ENCODE results near the gene HES5. TPM values are rescaled to one million over a fixed set of nuclear protein-coding genes. Genes with fewer than 3 reads are reported as not detected.

The HES5 gene
- total and polyA plus RNA-seq, 4 donors = 0.36 to 2.1 TPM; not detected in 2

- no peak overlapping the region for H3K27ac ChIP-seq (ENCODE audit: low read depth in 1 of 2, low read length in 2 of 2)
- no peak for ATAC-seq (ENCODE audit: low FRiP score)
- DNase-seq = no peak
- H3K27me3 ChIP-seq (ENCODE audit: control insufficient read depth in 1 of 2, insufficient read depth in 2 of 2, low read length in 1 of 2) = no peaks in the 10 kb centered on the region
- intact Hi-C loops (cut with DNase I) = loop anchor here in 1 of 2 donors (10.0 kb wide), 1 partner anchor 61 kb away; the partner anchor contains the start of gene PRXL2B
- H3K9me3 ChIP-seq (ENCODE audit: control insufficient read depth, low read length) = no peaks in the 10 kb centered on the region
- H3K4me1 ChIP-seq (ENCODE audit: control insufficient read depth in 1 of 2, insufficient read depth in 2 of 2, low read length in 2 of 2) = no peaks in the 10 kb centered on the region
- WGBS, 2 donors = 86 to 90% methylated on average over 10 of the region's 10 CpGs
- no peak overlapping the region for H3K4me3 ChIP-seq (ENCODE audit: low read length in 2 of 2)
- peaks cover 0 to 7% of the 10 kb centered on the region in 2 donors for H3K36me3 ChIP-seq (ENCODE audit: control insufficient read depth in 1 of 2, insufficient read depth in 2 of 2, low read length in 1 of 2)
Observed at GRCh38 chr1:2523891-2524609, 6.0 kb downstream of the HES5 start.

GRCh38 chr1:2523191-2523890 is 6.7 kb downstream of the HES5 start:
- intact Hi-C loops (cut with DNase I) = loop anchor here in 1 of 2 donors (10.0 kb wide), 1 partner anchor 61 kb away; the partner anchor contains the start of gene PRXL2B
- Histone ChIP-seq H3K27me3 (ENCODE audit: control insufficient read depth in 1 of 2, insufficient read depth in 2 of 2, low read length in 1 of 2) (no peaks in the 10 kb centered on the region), H3K36me3 (ENCODE audit: control insufficient read depth in 1 of 2, insufficient read depth in 2 of 2, low read length in 1 of 2) (peaks cover 0 to 14% of the 10 kb centered on the region in 2 donors), H3K9me3 (ENCODE audit: control insufficient read depth, low read length) (no peaks in the 10 kb centered on the region), H3K27ac (ENCODE audit: low read depth in 1 of 2, low read length in 2 of 2) (no peak overlapping the region), H3K4me1 (ENCODE audit: control insufficient read depth in 1 of 2, insufficient read depth in 2 of 2, low read length in 2 of 2) (no peaks in the 10 kb centered on the region), H3K4me3 (ENCODE audit: low read length in 2 of 2) (no peak overlapping the region)
- ATAC-seq (ENCODE audit: low FRiP score) = no peak
- no peak for DNase-seq
- WGBS, 2 donors = 80 to 83% methylated on average over 30 to 32 of the region's 32 CpGs

- no peak for ATAC-seq (ENCODE audit: low FRiP score)
- Histone ChIP-seq H3K27me3 (ENCODE audit: control insufficient read depth in 1 of 2, insufficient read depth in 2 of 2, low read length in 1 of 2) (no peaks in the 10 kb centered on the region), H3K27ac (ENCODE audit: low read depth in 1 of 2, low read length in 2 of 2) (no peak overlapping the region), H3K9me3 (ENCODE audit: control insufficient read depth, low read length) (no peaks in the 10 kb centered on the region), H3K4me3 (ENCODE audit: low read length in 2 of 2) (no peak overlapping the region), H3K36me3 (ENCODE audit: control insufficient read depth in 1 of 2, insufficient read depth in 2 of 2, low read length in 1 of 2) (peaks cover 0 to 24% of the 10 kb centered on the region in 2 donors), H3K4me1 (ENCODE audit: control insufficient read depth in 1 of 2, insufficient read depth in 2 of 2, low read length in 2 of 2) (no peaks in the 10 kb centered on the region)
- DNase-seq = no peak
- WGBS, 2 donors = 93 to 95% methylated on average over 7 of the region's 7 CpGs
- intact Hi-C loops (cut with DNase I) = loop anchor here in 1 of 2 donors (10.0 kb wide), 1 partner anchor 63 kb away; the partner anchor contains the start of gene PRXL2B
Observed at GRCh38 chr1:2522230-2522629, 7.8 kb downstream of the HES5 start.

- Histone ChIP-seq H3K4me1 (ENCODE audit: control insufficient read depth in 1 of 2, insufficient read depth in 2 of 2, low read length in 2 of 2) (no peaks in the 10 kb centered on the region), H3K27me3 (ENCODE audit: control insufficient read depth in 1 of 2, insufficient read depth in 2 of 2, low read length in 1 of 2) (no peaks in the 10 kb centered on the region), H3K36me3 (ENCODE audit: control insufficient read depth in 1 of 2, insufficient read depth in 2 of 2, low read length in 1 of 2) (peaks cover 0 to 26% of the 10 kb centered on the region in 2 donors), H3K4me3 (ENCODE audit: low read length in 2 of 2) (no peak overlapping the region), H3K27ac (ENCODE audit: low read depth in 1 of 2, low read length in 2 of 2) (no peak overlapping the region), H3K9me3 (ENCODE audit: control insufficient read depth, low read length) (no peaks in the 10 kb centered on the region)
- ATAC-seq (ENCODE audit: low FRiP score) (no peak), DNase-seq (no peak)
- 93 to 94% methylated on average over 21 of the region's 21 CpGs for WGBS, 2 donors
- intact Hi-C loops (cut with DNase I) = loop anchor here in 1 of 2 donors (10.0 kb wide), 1 partner anchor 64 kb away; the partner anchor contains the start of gene PRXL2B
Observed at GRCh38 chr1:2520806-2521205, 9.3 kb downstream of the HES5 start.

GRCh38 chr1:2520206-2520605 is 9.9 kb downstream of the HES5 start:
- no peak for DNase-seq
- Histone ChIP-seq H3K27ac (ENCODE audit: low read depth in 1 of 2, low read length in 2 of 2) (no peak overlapping the region), H3K27me3 (ENCODE audit: control insufficient read depth in 1 of 2, insufficient read depth in 2 of 2, low read length in 1 of 2) (no peaks in the 10 kb centered on the region), H3K4me3 (ENCODE audit: low read length in 2 of 2) (no peak overlapping the region), H3K4me1 (ENCODE audit: control insufficient read depth in 1 of 2, insufficient read depth in 2 of 2, low read length in 2 of 2) (no peaks in the 10 kb centered on the region), H3K9me3 (ENCODE audit: control insufficient read depth, low read length) (no peaks in the 10 kb centered on the region), H3K36me3 (ENCODE audit: control insufficient read depth in 1 of 2, insufficient read depth in 2 of 2, low read length in 1 of 2) (peaks cover 0 to 26% of the 10 kb centered on the region in 2 donors)
- intact Hi-C loops (cut with DNase I) = loop anchor here in 1 of 2 donors (10.0 kb wide), 1 partner anchor 65 kb away; the partner anchor contains the start of gene PRXL2B
- 94 to 95% methylated on average over 20 of the region's 20 CpGs for WGBS, 2 donors
- no peak for ATAC-seq (ENCODE audit: low FRiP score)

GRCh38 chr1:2519729-2520128 is 10.3 kb downstream of the HES5 start:
- no peak for DNase-seq
- Histone ChIP-seq H3K4me3 (ENCODE audit: low read length in 2 of 2) (no peak overlapping the region), H3K27ac (ENCODE audit: low read depth in 1 of 2, low read length in 2 of 2) (no peak overlapping the region), H3K27me3 (ENCODE audit: control insufficient read depth in 1 of 2, insufficient read depth in 2 of 2, low read length in 1 of 2) (no peaks in the 10 kb centered on the region), H3K4me1 (ENCODE audit: control insufficient read depth in 1 of 2, insufficient read depth in 2 of 2, low read length in 2 of 2) (no peaks in the 10 kb centered on the region), H3K9me3 (ENCODE audit: control insufficient read depth, low read length) (no peaks in the 10 kb centered on the region), H3K36me3 (ENCODE audit: control insufficient read depth in 1 of 2, insufficient read depth in 2 of 2, low read length in 1 of 2) (peaks cover 0 to 28% of the 10 kb centered on the region in 2 donors)
- WGBS, 2 donors = 93 to 94% methylated on average over 26 to 30 of the region's 30 CpGs
- intact Hi-C loops (cut with DNase I) = loop anchor here in 1 of 2 donors (10.0 kb wide), 1 partner anchor 65 kb away; the partner anchor contains the start of gene PRXL2B
- ATAC-seq (ENCODE audit: low FRiP score) = no peak

GRCh38 chr1:2519029-2519685 is 10.9 kb downstream of the HES5 start:
- Histone ChIP-seq H3K4me1 (ENCODE audit: control insufficient read depth in 1 of 2, insufficient read depth in 2 of 2, low read length in 2 of 2) (no peaks in the 10 kb centered on the region), H3K9me3 (ENCODE audit: control insufficient read depth, low read length) (no peaks in the 10 kb centered on the region), H3K27me3 (ENCODE audit: control insufficient read depth in 1 of 2, insufficient read depth in 2 of 2, low read length in 1 of 2) (no peaks in the 10 kb centered on the region), H3K4me3 (ENCODE audit: low read length in 2 of 2) (no peak overlapping the region), H3K36me3 (ENCODE audit: control insufficient read depth in 1 of 2, insufficient read depth in 2 of 2, low read length in 1 of 2) (peaks cover 0 to 28% of the 10 kb centered on the region in 2 donors), H3K27ac (ENCODE audit: low read depth in 1 of 2, low read length in 2 of 2) (no peak overlapping the region)
- intact Hi-C loops (cut with DNase I) = no loop called here
- no peak for ATAC-seq (ENCODE audit: low FRiP score)
- WGBS, 2 donors = 85 to 87% methylated on average over 25 of the region's 25 CpGs
- DNase-seq = no peak

GRCh38 chr1:2518528-2518927 is 11.5 kb downstream of the HES5 start:
- Histone ChIP-seq H3K36me3 (ENCODE audit: control insufficient read depth in 1 of 2, insufficient read depth in 2 of 2, low read length in 1 of 2) (peaks cover 0 to 32% of the 10 kb centered on the region in 2 donors), H3K27ac (ENCODE audit: low read depth in 1 of 2, low read length in 2 of 2) (no peak overlapping the region), H3K9me3 (ENCODE audit: control insufficient read depth, low read length) (no peaks in the 10 kb centered on the region), H3K4me1 (ENCODE audit: control insufficient read depth in 1 of 2, insufficient read depth in 2 of 2, low read length in 2 of 2) (no peaks in the 10 kb centered on the region), H3K27me3 (ENCODE audit: control insufficient read depth in 1 of 2, insufficient read depth in 2 of 2, low read length in 1 of 2) (no peaks in the 10 kb centered on the region), H3K4me3 (ENCODE audit: low read length in 2 of 2) (no peak overlapping the region)
- intact Hi-C loops (cut with DNase I) = no loop called here
- 94 to 96% methylated on average over 22 to 26 of the region's 26 CpGs for WGBS, 2 donors
- no peak for ATAC-seq (ENCODE audit: low FRiP score)
- no peak for DNase-seq
